Measurements from ENCODE around the gene FAM210A.
"Not testable (repeated sequence)": the region's sequence is repeated elsewhere in the genome, so short reads cannot be mapped to it uniquely, and the experiment has no call there.

FAM210A gene
- 6.1 to 14.7 (median 9.1) reads per million in 4 donors for total RNA-seq

- peak; percentile 87 to 95 (median 93) for DNase-seq
These were observed at the start of gene FAM210A, which contains the start of gene RNMT for GRCh38 chr18:13726232-13726971. TSS of gene FAM210A (minus strand) at chr18:13726558. CDS start at chr18:13682077, 44,481 bp downstream. TSS of gene RNMT (plus strand) at chr18:13726673. CDS start at chr18:13731518, 4,845 bp downstream.

GRCh38 chr18:13775058-13775457 lies 48.7 kb upstream of the FAM210A start:
- no peak for DNase-seq

DNA sequence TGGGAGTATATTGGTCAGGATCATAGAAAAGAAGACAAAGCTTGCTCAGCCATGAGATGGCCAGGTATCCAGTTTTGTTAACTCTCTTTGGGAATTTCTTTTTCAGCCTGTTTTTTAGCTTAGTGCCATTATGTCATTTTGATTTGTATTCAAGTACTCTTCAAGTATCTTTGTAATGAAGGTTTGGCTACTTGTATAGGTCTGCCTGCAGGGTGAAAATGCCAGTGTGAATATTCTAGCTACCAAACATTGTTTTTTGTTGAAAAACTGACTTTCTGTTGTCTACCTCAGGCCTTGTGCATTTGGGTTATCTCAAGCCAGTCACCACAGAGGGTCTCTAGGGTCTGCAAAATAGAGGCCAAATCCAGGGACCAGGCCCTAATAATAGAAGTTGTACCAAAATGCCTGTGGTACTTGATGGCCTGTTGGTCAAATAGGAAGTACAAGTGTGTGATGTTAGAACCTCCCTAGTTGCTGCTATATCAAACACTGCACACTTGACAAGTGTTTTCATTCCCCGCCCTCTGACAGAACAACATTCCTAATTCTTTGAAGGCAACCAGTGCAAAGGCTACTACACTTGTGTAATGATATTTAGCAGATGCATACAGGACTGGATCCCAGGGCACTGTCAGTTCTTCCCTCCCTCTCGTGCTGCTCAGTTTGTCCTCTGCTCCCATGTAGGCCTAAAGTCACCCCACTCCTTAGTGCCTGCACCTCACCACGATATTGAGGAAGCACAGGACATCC lies 36.5 kb upstream of the FAM210A start:
- DNase-seq: no peak

DNA sequence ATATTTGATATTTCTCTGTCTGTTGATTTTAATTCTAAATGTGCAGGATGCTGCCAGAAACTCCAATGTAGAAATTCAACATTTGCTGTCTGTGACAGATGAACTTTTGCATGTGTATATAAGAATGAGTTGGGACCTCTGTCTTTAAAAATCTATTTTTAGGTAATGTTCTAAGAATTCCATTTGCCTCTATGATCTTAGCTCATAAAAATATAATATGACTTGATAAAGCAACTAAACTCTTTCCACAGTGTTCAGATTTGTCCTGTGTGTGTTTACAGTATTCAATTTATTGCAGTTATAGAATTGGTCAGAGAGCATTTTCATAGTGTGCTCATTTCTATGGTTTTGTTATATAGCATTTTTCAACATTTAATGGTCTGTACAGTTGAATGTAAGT lies 33.7 kb upstream of the FAM210A start:
- DNase-seq: no peak

- no peak for DNase-seq
These were observed 32.3 kb upstream of the FAM210A start for GRCh38 chr18:13758622-13759021.

- DNase-seq: no peak
These were observed 30.3 kb upstream of the FAM210A start for GRCh38 chr18:13756671-13757070.

- no peak for DNase-seq
These were observed 29.9 kb upstream of the FAM210A start for GRCh38 chr18:13756261-13756660.

- DNase-seq: not testable (repeated sequence)
These were observed 25.2 kb upstream of the FAM210A start for GRCh38 chr18:13751599-13751998.

GRCh38 chr18:13746633-13747032 lies 20.3 kb upstream of the FAM210A start:
- no peak for DNase-seq

DNA sequence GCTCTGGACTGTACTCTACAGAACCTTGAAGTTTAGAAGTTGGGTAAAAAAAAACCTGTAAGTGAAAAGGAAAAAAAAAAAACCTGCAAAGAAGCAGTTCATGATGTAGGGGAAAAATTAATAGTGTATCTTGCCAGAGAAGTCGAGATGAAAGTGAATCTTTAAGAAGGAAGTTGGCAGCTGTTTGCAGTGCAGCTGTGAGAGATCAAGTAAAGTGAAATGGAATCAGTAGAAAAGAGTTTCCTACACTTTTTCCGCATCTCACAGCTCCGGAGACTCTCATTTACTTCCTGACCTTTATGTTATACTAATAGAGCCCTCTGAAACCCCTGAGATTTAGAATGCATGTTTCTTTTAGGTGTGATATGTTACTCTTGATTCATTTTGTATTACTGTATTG lies 19.3 kb upstream of the FAM210A start:
- no peak for DNase-seq

GRCh38 chr18:13735681-13736080 lies 9.3 kb upstream of the FAM210A start:
- DNase-seq: no peak

GRCh38 chr18:13730481-13730880 lies 4.1 kb upstream of the FAM210A start:
- peak in 1 of 5 donors; percentile 9 for DNase-seq

DNA sequence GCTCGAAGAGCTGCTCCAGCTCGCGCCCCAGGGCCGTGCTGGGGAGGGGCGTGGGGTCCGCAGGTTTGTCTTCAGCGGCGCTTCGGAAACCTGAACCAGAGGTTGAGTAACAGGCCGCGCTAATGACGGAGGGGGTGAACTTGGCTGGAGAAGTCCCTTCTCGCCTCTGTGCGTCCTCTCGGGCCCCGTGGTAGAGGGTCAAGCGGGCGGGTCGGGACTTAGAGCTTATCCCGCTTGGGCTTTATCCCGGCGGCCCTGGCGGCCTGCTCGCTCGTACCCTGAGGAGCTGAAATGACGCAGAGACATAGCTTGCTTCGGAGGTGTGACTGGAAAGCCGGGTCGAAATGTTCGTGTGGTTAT lies 594 bp upstream of the FAM210A start:
- peak in 1 of 5 donors; percentile 32 for DNase-seq

DNA sequence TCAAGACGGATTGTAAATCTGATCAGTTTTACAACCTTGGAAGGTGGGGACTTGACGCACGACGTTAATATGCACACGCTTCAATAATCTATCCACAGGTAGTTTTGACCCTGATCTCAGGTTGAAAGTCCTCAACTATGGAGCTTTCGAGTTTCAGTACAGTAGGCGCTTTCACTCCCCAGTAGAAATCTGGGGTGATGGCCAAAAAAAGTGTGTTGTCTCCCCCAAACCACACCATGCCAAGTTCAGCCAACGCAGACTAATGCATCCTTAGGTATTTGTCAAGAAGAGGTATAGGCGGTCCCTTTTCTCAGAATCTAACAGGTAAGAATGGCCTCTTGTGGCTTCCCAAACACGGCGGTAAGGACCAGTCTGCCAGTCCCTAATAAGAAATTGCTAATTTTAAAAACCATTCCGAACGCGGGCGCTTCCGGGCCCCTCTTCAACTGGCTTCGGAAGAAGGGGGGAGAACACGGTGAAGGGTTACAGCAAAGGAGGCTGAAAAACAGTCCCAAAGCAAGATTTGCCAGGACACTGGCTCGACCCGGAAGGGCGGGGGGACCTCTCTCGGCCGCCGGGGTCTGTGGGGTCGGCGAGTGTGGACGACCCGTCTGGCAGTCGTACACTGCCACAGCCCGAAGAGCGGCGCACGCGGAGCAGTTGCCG lies 659 bp downstream of the FAM210A start:
- peak in 1 of 5 donors; percentile 11 for DNase-seq

- DNase-seq: no peak
These were observed 5.5 kb downstream of the FAM210A start for GRCh38 chr18:13720847-13721246.

- no peak for DNase-seq
These were observed 6.2 kb downstream of the FAM210A start for GRCh38 chr18:13720123-13720522.

DNA sequence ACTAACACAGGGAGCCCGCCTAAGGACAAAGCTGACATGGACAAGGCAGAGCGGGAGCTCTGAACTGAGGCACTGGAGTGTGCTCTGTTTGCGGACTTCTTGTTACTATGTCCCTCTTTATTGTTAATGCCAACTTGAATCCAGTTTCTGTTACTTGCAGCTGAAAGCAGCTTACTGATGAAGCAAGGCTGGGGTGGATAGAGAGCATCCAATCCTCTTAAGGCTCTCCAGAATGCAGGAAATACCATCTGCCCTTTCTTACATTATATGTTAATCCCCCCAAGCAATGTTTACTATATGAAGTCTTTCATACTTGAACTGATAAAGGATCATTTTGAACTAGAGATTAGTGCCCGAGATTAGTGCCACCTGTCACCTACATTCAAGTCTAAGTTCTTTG lies 9.4 kb downstream of the FAM210A start:
- DNase-seq: no peak

GRCh38 chr18:13715330-13715729 lies 11.0 kb downstream of the FAM210A start:
- DNase-seq: no peak

DNA sequence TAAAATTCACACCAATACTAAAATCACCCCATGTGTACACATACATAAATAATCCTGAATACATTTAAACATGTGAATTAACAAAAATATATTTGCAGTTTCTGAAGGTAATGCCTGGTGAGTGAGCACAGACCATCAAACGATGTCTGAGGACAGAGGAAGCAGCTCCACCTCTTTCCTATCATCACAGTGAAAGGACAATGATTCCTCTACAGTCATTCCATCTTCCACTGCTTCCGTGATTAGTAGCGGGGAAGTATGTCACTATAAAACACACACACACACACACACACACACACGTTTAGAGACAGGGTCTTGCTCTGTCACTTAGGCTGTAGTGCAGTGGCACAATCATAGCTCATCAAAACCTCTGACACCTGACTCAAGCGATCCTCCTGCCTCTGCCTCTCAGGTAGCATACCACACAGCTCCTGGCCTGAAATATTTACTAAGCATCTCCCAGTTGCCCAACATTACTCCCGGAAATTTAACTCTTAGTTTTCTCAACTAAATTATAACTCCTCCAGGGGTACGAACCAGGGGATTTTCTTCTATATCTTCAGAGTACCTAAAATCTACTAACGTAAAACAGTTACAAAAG lies 12.8 kb downstream of the FAM210A start:
- DNase-seq: no peak

- no peak for DNase-seq
These were observed 13.8 kb downstream of the FAM210A start for GRCh38 chr18:13712400-13713131.

- DNase-seq: no peak
These were observed 15.9 kb downstream of the FAM210A start for GRCh38 chr18:13710414-13710831.

DNA sequence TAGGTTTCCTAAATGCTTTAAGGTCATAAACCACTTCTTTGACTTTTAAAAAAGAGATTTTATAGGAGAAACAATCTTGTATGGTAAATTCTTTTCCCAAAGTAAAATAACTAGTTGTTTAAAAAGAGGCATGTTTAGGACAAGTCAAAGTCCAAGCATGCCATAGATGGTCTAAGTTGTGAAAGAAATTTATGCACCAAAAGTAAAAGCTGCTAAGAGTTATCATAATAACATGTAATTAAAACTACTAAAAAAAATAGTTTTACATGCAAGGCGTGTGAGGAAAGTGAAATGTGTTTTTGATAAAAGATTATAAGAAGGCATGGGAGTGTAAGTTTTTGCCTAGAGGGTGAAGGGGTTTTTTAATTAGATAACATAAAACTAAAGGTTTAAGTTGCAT lies 22.5 kb downstream of the FAM210A start:
- DNase-seq: no peak
